Measurements from ENCODE around the gene USP49. TPM values are rescaled to one million over a fixed set of nuclear protein-coding genes. Genes with fewer than 3 reads are reported as not detected.
"Not testable (repeated sequence)": the region's sequence is repeated elsewhere in the genome, so short reads cannot be mapped to it uniquely, and the experiment has no call there.

USP49 gene
- total RNA-seq, result 1 to 10 TPM; 6.1 to 6.3 TPM

GRCh38 chr6:41895300-41896233 lies at the start of gene USP49:
Gene USP49, minus strand, starts transcription at chr6:41895375. Its CDS starts 88,392 bp downstream, at chr6:41806983.
- ChIA-PET POLR2A (interaction anchor here (0.9 to 2.0 kb wide), 9 partner anchors 12 to 154 kb away, joined by 3 to 11 read pairs (median 3); partner anchors contain the start of genes BYSL, MED20, TAF8 and TOMM6), CTCF (interaction anchor here (1.1 to 13.0 kb wide), 6 partner anchors 10 to 209 kb away, joined by 5 to 190 read pairs (median 13); partner anchors contain the start of genes BYSL, MED20, TAF8 and TOMM6)
- H3K9me3 Mint-ChIP-seq, result no peaks in the 10 kb centered on the region
- H3K27ac Mint-ChIP-seq, result peak within 1 kb of the TSS; percentile 89
- no peaks in the 10 kb centered on the region for H3K27me3 Mint-ChIP-seq
- H3K4me3 Mint-ChIP-seq, result no peak within 1 kb of the TSS
- H3K36me3 Mint-ChIP-seq, result no peaks in the 10 kb centered on the region
- peak; percentile 94 for DNase-seq
- peaks cover 9% of the 10 kb centered on the region for H3K4me1 Mint-ChIP-seq (ENCODE audit: low read depth)
- intact Hi-C loops (cut with micrococcal nuclease), result loop anchor here (1.0 to 2.0 kb wide), 5 partner anchors 26 to 153 kb away; partner anchors contain the start of genes BYSL, MED20 and TOMM6

DNA sequence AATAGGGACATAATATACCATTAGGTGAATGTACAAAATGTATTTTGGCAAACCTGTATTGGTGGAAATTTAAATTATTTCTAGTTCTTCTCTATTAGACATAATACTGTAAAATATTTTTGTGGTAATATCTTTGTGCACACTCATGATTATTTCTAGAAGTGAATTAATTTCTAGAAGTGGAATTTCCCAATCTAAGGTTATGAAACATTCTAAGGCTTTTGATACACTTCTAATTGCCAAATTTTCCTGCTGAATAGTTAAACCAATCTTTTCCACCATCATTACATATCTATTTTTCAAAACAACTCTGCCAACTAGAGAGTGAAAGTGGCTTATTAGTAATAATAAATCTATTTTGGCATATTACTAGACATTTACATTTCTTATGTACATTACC lies 48.3 kb upstream of the USP49 start:
- H3K4me1 Mint-ChIP-seq (ENCODE audit: low read depth), result peaks cover 40% of the 10 kb centered on the region
- DNase-seq, result no peak
- peaks cover 26% of the 10 kb centered on the region for H3K36me3 Mint-ChIP-seq
- intact Hi-C loops (cut with micrococcal nuclease), result loop anchor here (5.0 kb wide), 1 partner anchor 34 kb away; no protein-coding TSS in a partner anchor
- H3K27ac Mint-ChIP-seq, result peak overlapping the region; percentile 62
- ChIA-PET POLR2A (interaction anchor here (12.8 kb wide), 1 partner anchor 100 kb away, joined by 177 read pairs; no protein-coding TSS in a partner anchor), CTCF (interaction anchor here (0.6 to 18.7 kb wide), 3 partner anchors 22 to 237 kb away, joined by 3 to 470 read pairs (median 67); partner anchors contain the start of genes BYSL, MED20 and TAF8)
- H3K9me3 Mint-ChIP-seq, result no peaks in the 10 kb centered on the region
- H3K4me3 Mint-ChIP-seq, result no peak overlapping the region
- no peaks in the 10 kb centered on the region for H3K27me3 Mint-ChIP-seq

GRCh38 chr6:41942882-41943281 lies 47.7 kb upstream of the USP49 start:
- H3K36me3 Mint-ChIP-seq, result peaks cover 32% of the 10 kb centered on the region
- H3K4me3 Mint-ChIP-seq, result peak overlapping the region; percentile 81
- intact Hi-C loops (cut with micrococcal nuclease), result loop anchor here (1.0 to 5.0 kb wide), 3 partner anchors 15 to 96 kb away; no protein-coding TSS in a partner anchor
- DNase-seq, H3K27me3 Mint-ChIP-seq, H3K9me3 Mint-ChIP-seq: not testable (repeated sequence)
- CTCF ChIA-PET, result interaction anchor here (0.6 to 18.7 kb wide), 8 partner anchors 7 to 207 kb away, joined by 3 to 470 read pairs (median 4); partner anchors contain the start of genes BYSL, MED20, TAF8 and TFEB
- peak overlapping the region; percentile 94 for H3K27ac Mint-ChIP-seq
- peaks cover 43% of the 10 kb centered on the region for H3K4me1 Mint-ChIP-seq (ENCODE audit: low read depth)
- POLR2A ChIA-PET, result interaction anchor here (0.9 to 12.8 kb wide), 9 partner anchors 18 to 156 kb away, joined by 3 to 177 read pairs (median 4); partner anchors contain the start of genes BYSL, MED20, TAF8 and TOMM6

DNA sequence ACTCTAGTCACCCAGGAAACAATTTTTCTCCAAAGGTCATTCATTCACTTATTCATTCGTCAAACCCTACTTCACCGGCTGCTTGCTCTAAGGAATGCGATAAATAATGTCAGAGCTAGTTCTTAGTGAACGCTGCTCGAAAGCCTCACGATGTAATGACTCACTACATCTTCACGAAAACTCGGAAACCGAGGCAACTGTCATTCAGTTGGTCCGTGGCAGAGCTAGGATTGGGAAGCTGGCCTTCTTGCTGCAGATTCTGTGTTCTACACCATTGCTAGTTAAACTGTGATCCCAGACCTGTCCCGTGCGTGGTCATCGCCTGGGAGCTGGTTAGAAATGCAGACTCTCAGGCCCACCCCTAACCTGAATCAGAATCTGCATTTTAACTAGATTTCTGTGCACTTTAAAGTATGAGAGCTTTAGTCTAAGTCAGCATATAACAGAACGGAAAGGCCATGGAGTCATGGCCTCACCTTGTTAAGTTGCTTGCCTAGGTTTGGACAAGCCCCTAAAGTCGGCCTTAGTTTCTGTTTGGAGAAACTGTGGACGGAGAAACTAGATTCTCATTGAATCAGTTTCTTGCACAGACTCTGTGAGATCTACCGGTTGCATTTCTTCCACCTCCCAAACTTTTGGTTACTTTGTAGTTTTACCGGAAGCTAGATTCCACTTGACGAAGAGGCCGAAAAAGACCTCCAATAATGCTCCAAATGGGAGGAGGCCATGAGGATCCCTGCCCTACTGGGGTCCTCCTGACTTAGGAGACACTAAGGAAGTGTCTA lies 47.1 kb upstream of the USP49 start:
- no peaks in the 10 kb centered on the region for H3K27me3 Mint-ChIP-seq
- intact Hi-C loops (cut with micrococcal nuclease), result loop anchor here (1.0 to 5.0 kb wide), 3 partner anchors 16 to 97 kb away; no protein-coding TSS in a partner anchor
- no peaks in the 10 kb centered on the region for H3K9me3 Mint-ChIP-seq
- H3K4me1 Mint-ChIP-seq (ENCODE audit: low read depth), result peaks cover 43% of the 10 kb centered on the region
- peak overlapping the region; percentile 94 for H3K27ac Mint-ChIP-seq
- POLR2A ChIA-PET, result interaction anchor here (0.9 to 12.8 kb wide), 12 partner anchors 15 to 155 kb away, joined by 3 to 177 read pairs (median 4); partner anchors contain the start of genes BYSL, MED20, TAF8 and TOMM6
- H3K36me3 Mint-ChIP-seq, result peaks cover 38% of the 10 kb centered on the region
- CTCF ChIA-PET, result interaction anchor here (0.6 to 18.7 kb wide), 8 partner anchors 8 to 207 kb away, joined by 3 to 470 read pairs (median 4); partner anchors contain the start of genes BYSL, MED20, TAF8 and TFEB
- DNase-seq, result no peak
- peak overlapping the region; percentile 81 for H3K4me3 Mint-ChIP-seq

DNA sequence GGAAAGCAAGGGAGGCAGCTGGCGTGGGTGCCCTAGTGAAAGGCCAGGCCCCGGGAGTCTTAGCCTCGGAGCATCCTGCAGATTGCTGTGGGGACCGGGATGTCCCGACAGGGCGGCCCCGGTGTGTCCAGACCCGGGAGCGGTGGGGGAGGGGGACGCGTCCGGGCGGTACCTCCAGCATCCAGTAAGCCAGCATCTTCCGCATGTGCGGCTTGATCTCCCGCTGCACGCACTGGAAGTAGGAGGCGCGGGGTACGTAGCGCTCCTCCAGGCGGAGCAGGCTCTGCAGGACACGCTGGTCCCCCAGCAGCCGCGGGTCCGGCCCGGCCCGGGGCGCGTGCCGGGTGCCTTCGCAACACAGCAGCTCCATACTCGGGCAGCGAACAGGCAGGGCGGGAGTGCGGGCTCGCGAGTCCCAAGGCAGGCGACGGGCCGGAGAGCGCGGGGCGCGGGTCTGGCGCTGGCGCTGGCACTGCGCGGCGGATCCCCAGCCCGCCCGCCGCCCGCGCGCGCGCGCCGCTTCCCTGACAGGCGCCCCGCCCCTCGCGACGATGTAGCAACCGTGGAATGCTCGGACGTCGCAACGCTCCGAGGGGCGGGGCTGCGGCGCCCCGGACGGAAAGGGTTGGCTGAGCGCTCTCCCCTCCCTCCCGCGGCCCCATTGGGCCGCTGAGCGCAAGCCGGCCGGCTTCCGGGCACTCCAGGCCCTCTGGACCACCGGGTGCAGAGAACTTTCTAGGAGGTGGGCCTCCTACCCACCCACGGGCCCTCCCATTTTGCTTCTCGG lies 46.3 kb upstream of the USP49 start, which contains the start of gene CCND3:
Gene CCND3 (minus strand): TSS at position 529 of the 787 bp plus-strand sequence. CDS start 159 bp downstream, at position 370.
- peaks cover 50% of the 10 kb centered on the region for H3K4me1 Mint-ChIP-seq (ENCODE audit: low read depth)
- DNase-seq, result peak; percentile 94
- peak within 1 kb of the TSS; percentile 99 for H3K4me3 Mint-ChIP-seq
- intact Hi-C loops (cut with micrococcal nuclease), result loop anchor here (1.0 to 5.0 kb wide), 4 partner anchors 17 to 98 kb away; partner anchors contain the start of genes BYSL and MED20
- H3K27ac Mint-ChIP-seq, result peak within 1 kb of the TSS; percentile 94
- ChIA-PET CTCF (interaction anchor here (1.0 to 18.7 kb wide), 7 partner anchors 9 to 155 kb away, joined by 3 to 470 read pairs (median 5); partner anchors contain the start of genes BYSL, MED20, TAF8 and TOMM6), POLR2A (interaction anchor here (0.9 to 12.8 kb wide), 13 partner anchors 16 to 154 kb away, joined by 3 to 177 read pairs (median 4); partner anchors contain the start of genes BYSL, MED20, TAF8 and TOMM6)
- H3K9me3 Mint-ChIP-seq, result no peaks in the 10 kb centered on the region
- peaks cover 45% of the 10 kb centered on the region for H3K36me3 Mint-ChIP-seq
- H3K27me3 Mint-ChIP-seq, result no peaks in the 10 kb centered on the region

DNA sequence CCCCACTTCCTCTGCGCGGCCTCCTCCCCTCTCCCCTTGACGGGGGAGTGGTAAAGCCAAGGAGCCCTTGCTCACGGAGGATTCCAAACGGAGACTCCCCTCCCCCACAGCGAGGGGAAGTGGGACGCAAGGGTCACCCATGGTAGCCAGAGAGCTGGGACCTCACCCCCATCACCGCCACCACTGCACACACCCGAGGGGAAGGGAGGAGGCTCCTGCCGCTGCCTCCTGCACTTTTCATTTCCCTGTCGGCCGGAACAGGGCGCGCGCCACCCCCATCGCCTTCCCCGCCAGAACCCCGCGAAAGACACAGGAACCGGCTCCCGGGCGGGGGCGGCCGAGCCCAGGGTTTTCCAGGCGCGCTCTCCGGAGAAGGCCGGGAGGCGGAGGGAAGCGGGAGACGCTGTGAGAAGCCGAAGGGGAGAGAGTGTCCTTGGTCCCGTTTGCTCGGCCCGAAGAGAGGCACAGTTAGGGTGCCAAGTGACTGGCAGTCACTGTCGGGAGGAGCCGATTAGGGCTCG lies 45.6 kb upstream of the USP49 start:
- Mint-ChIP-seq H3K27ac (peak overlapping the region; percentile 90), H3K4me3 (peak overlapping the region; percentile 99), H3K9me3 (no peaks in the 10 kb centered on the region), H3K36me3 (peaks cover 51% of the 10 kb centered on the region), H3K27me3 (no peaks in the 10 kb centered on the region), H3K4me1 (ENCODE audit: low read depth) (peaks cover 54% of the 10 kb centered on the region)
- POLR2A ChIA-PET, result interaction anchor here (1.0 to 12.8 kb wide), 8 partner anchors 17 to 109 kb away, joined by 4 to 177 read pairs (median 6); partner anchors contain the start of genes BYSL, MED20 and TAF8
- DNase-seq, result peak; percentile 71
- intact Hi-C loops (cut with micrococcal nuclease), result loop anchor here (1.0 to 5.0 kb wide), 2 partner anchors 20 to 36 kb away; partner anchors contain the start of genes BYSL and MED20
- CTCF ChIA-PET, result interaction anchor here (1.1 to 18.7 kb wide), 6 partner anchors 10 to 164 kb away, joined by 3 to 470 read pairs (median 5); partner anchors contain the start of genes BYSL, MED20 and TAF8

DNA sequence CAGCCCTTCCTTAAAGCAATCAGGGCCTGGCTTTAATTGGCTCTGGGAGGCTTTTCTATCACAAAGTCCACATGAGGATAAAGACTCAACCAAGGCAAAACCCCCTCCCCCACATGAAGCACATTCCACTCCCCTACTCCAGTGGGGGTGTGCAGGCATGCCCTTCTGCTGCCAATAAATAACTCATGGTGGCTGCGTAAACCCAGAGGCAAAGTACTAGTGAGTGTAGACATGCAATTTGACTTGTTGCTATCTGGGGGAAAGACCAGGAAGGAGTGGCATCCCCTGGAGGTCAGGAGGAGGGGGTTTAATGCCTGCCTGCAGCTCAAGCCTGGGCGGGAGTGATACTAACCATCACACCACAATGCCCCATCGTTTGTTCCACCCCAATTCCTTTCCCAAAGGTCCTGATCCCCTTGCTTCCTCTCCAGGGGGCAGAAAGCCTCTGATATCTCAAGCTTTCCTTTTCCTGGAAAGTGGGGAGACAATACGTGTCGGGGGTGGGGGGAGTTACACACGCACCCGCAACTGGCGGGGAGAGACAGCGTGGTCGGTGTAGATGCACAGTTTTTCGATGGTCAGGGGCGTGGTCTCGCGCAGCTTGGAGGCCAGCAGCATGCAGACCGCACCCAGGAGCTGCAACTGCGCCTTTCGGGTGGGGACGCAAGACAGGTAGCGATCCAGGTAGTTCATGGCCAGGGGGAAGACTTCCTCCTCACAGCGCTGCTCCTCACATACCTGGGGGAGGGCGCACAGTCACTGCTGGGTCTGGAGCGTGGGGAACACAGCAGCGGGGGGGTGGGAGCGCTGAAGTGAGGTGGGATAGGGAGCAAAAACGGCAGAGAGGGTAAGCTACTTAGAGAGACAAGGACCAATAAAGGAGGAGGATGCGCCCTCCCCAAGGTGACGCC lies 44.9 kb upstream of the USP49 start:
- DNase-seq, result peak; percentile 66
- CTCF ChIA-PET, result interaction anchor here (0.8 to 18.7 kb wide), 14 partner anchors 13 to 164 kb away, joined by 3 to 470 read pairs (median 4); partner anchors contain the start of genes BYSL, MED20 and TAF8

GRCh38 chr6:41939176-41939847 lies 44.1 kb upstream of the USP49 start:
- H3K4me1 Mint-ChIP-seq (ENCODE audit: low read depth), result peaks cover 55% of the 10 kb centered on the region
- intact Hi-C loops (cut with micrococcal nuclease), result loop anchor here (5.0 kb wide), 1 partner anchor 152 kb away; the partner anchor contains the start of gene TOMM6
- peak; percentile 70 for DNase-seq
- H3K36me3 Mint-ChIP-seq, result peaks cover 62% of the 10 kb centered on the region
- H3K27ac Mint-ChIP-seq, result peak overlapping the region; percentile 90
- ChIA-PET CTCF (interaction anchor here (0.7 to 18.7 kb wide), 16 partner anchors 9 to 165 kb away, joined by 3 to 470 read pairs (median 5); partner anchors contain the start of genes BYSL, MED20 and TAF8), POLR2A (interaction anchor here (0.7 to 12.8 kb wide), 12 partner anchors 9 to 112 kb away, joined by 3 to 177 read pairs (median 5); partner anchors contain the start of genes BYSL, MED20 and TAF8)
- no peaks in the 10 kb centered on the region for H3K27me3 Mint-ChIP-seq
- peak overlapping the region; percentile 99 for H3K4me3 Mint-ChIP-seq
- H3K9me3 Mint-ChIP-seq, result no peaks in the 10 kb centered on the region

More for the DNA sequence above, 44.9 kb upstream of the USP49 start:
- peak overlapping the region; percentile 99 for H3K4me3 Mint-ChIP-seq
- peak overlapping the region; percentile 90 for H3K27ac Mint-ChIP-seq
- H3K27me3 Mint-ChIP-seq, result no peaks in the 10 kb centered on the region
- H3K4me1 Mint-ChIP-seq (ENCODE audit: low read depth), result peaks cover 54% of the 10 kb centered on the region
- peaks cover 54% of the 10 kb centered on the region for H3K36me3 Mint-ChIP-seq
- no peaks in the 10 kb centered on the region for H3K9me3 Mint-ChIP-seq
- POLR2A ChIA-PET, result interaction anchor here (0.7 to 12.8 kb wide), 13 partner anchors 9 to 110 kb away, joined by 3 to 177 read pairs (median 4); partner anchors contain the start of genes BYSL and MED20
- intact Hi-C loops (cut with micrococcal nuclease), result loop anchor here (5.0 kb wide), 2 partner anchors 37 to 153 kb away; partner anchors contain the start of gene TOMM6

All from activated CD4-positive, alpha-beta memory T cell treated with anti-CD3 and anti-CD28 coated beads for 36 hours (primary cell).